ENCODE measurements around the gene BABAM2. TPM values are rescaled to one million over a fixed set of nuclear protein-coding genes. Genes with fewer than 3 reads are reported as not detected.

The BABAM2 gene
- total and polyA plus RNA-seq, 2 experiments from 2014 or later: 28.8 to 43.6 TPM

- no peak overlapping the region for H3K4me2 ChIP-seq
- H4K20me1 ChIP-seq (ENCODE audit: insufficient read depth, poor library complexity, severe bottlenecking): no peaks in the 10 kb centered on the region
- no peak overlapping the region for H3K27ac ChIP-seq
- H3K36me3 ChIP-seq (replicated peaks; ENCODE audit: insufficient read depth, low read depth): no peaks in the 10 kb centered on the region
- H3K9me3 ChIP-seq (ENCODE audit: low read depth): no peaks in the 10 kb centered on the region
- 85% methylated on average over 10 of the region's 10 CpGs for WGBS (ENCODE audit: low lambda C conversion rate, missing lambda C conversion rate)
- no peaks in the 10 kb centered on the region for H3K27me3 ChIP-seq
- peaks cover 5% of the 10 kb centered on the region for H3K79me2 ChIP-seq
- no peak overlapping the region for H2AFZ ChIP-seq
- no peak for DNase-seq (ENCODE audit: low spot score)
- no peak for TF ChIP-seq EZH2phosphoT487 (IDR thresholded peaks at IDR 0.05; ENCODE audit: low read depth, severe bottlenecking, unreplicated experiment)
- no peak for TF ChIP-seq CTCF (IDR thresholded peaks at IDR 0.05; ENCODE audit: poor library complexity)
- no peak for TF ChIP-seq EZH2 (IDR thresholded peaks at IDR 0.05; ENCODE audit: borderline replicate concordance)
- H3K4me3 ChIP-seq: no peak overlapping the region
- H3K9me2 ChIP-seq (replicated peaks; ENCODE audit: insufficient read depth): no peaks in the 10 kb centered on the region
- no peaks in the 10 kb centered on the region for H3K4me1 ChIP-seq (ENCODE audit: insufficient read depth)
Measured at GRCh38 chr2:27903649-27904404, 13.3 kb downstream of the BABAM2 start.

GRCh38 chr2:27904405-27904665, 13.8 kb downstream of the BABAM2 start:
- H3K79me2 ChIP-seq: peaks cover 5% of the 10 kb centered on the region
- no peaks in the 10 kb centered on the region for H3K27me3 ChIP-seq
- no peaks in the 10 kb centered on the region for H3K36me3 ChIP-seq (replicated peaks; ENCODE audit: insufficient read depth, low read depth)
- H3K9me3 ChIP-seq (ENCODE audit: low read depth): no peaks in the 10 kb centered on the region
- H2AFZ ChIP-seq: no peak overlapping the region
- H3K4me2 ChIP-seq: no peak overlapping the region
- no peak for TF ChIP-seq EZH2phosphoT487 (IDR thresholded peaks at IDR 0.05; ENCODE audit: low read depth, severe bottlenecking, unreplicated experiment)
- no peak for TF ChIP-seq EZH2 (IDR thresholded peaks at IDR 0.05; ENCODE audit: borderline replicate concordance)
- no peak for TF ChIP-seq CTCF (IDR thresholded peaks at IDR 0.05; ENCODE audit: poor library complexity)
- no peaks in the 10 kb centered on the region for H3K9me2 ChIP-seq (replicated peaks; ENCODE audit: insufficient read depth)
- DNase-seq (ENCODE audit: low spot score): no peak
- no peaks in the 10 kb centered on the region for H3K4me1 ChIP-seq (ENCODE audit: insufficient read depth)
- H4K20me1 ChIP-seq (ENCODE audit: insufficient read depth, poor library complexity, severe bottlenecking): no peaks in the 10 kb centered on the region
- H3K27ac ChIP-seq: no peak overlapping the region
- no peak overlapping the region for H3K4me3 ChIP-seq
- 79% methylated on average over 1 of the region's 1 CpG for WGBS (ENCODE audit: low lambda C conversion rate, missing lambda C conversion rate)

GRCh38 chr2:27906074-27906473, 15.5 kb downstream of the BABAM2 start:
- no peaks in the 10 kb centered on the region for H3K27me3 ChIP-seq
- H2AFZ ChIP-seq: no peak overlapping the region
- H3K36me3 ChIP-seq (replicated peaks; ENCODE audit: insufficient read depth, low read depth): no peaks in the 10 kb centered on the region
- H3K27ac ChIP-seq: no peak overlapping the region
- H4K20me1 ChIP-seq (ENCODE audit: insufficient read depth, poor library complexity, severe bottlenecking): no peaks in the 10 kb centered on the region
- DNase-seq (ENCODE audit: low spot score): no peak
- no peaks in the 10 kb centered on the region for H3K79me2 ChIP-seq
- no peak overlapping the region for H3K4me3 ChIP-seq
- H3K9me3 ChIP-seq (ENCODE audit: low read depth): no peaks in the 10 kb centered on the region
- no peaks in the 10 kb centered on the region for H3K4me1 ChIP-seq (ENCODE audit: insufficient read depth)
- no peaks in the 10 kb centered on the region for H3K9me2 ChIP-seq (replicated peaks; ENCODE audit: insufficient read depth)
- WGBS (ENCODE audit: low lambda C conversion rate, missing lambda C conversion rate): 93% methylated on average over 1 of the region's 1 CpG
- TF ChIP-seq EZH2phosphoT487 (IDR thresholded peaks at IDR 0.05; ENCODE audit: low read depth, severe bottlenecking, unreplicated experiment) (no peak), EZH2 (IDR thresholded peaks at IDR 0.05; ENCODE audit: borderline replicate concordance) (no peak), CTCF (IDR thresholded peaks at IDR 0.05; ENCODE audit: poor library complexity) (no peak)
- no peak overlapping the region for H3K4me2 ChIP-seq

Measured in hepatocyte (in vitro differentiated cells).